Measurements from ENCODE around the gene OTULIN.

The OTULIN gene

DNA sequence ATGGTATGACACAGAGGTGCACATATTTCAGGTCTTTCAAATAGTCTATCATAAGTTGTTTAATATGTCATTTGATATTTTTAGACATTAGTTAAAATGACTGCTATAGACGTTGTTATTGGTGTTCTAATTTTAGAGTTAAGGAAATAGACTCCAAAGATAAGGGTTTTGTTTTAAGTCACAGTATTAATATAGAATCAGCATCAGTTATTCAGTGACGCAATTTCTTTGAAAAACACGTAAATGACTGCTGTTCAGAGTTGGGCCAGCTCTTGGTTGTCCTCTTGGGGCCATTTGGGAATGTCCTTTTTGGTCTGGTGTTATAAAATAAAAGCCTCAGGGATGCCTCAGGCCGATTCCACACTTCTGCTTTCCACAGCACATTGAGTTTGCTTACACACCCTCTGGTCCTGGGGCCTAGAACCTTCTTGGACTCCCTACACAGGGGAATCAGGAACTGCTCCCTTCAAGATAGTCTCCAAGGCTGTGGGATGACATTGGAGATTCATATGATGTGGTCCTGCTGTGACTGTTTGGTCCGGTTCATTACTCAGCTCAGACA is 14.3 kb downstream of the OTULIN start:
- Histone ChIP-seq H3K9me3 (ENCODE audit: control insufficient read depth, insufficient read depth, low read length) (no peaks in the 10 kb centered on the region), H3K79me2 (ENCODE audit: control insufficient read depth, low read length) (peaks cover 65% of the 10 kb centered on the region), H3K4me3 (ENCODE audit: low read length) (peak overlapping the region; percentile 11; the same call in 1 of the 2 replicates), H3K27ac (ENCODE audit: low read depth, low read length) (peak overlapping the region; percentile 27; the same call in 1 of the 2 replicates), H3F3A (ENCODE audit: control insufficient read depth, insufficient read depth) (peaks cover 8% of the 10 kb centered on the region; the same call in 1 of the 2 replicates), H3K4me1 (ENCODE audit: control insufficient read depth, low read length) (peaks cover 66% of the 10 kb centered on the region), H3K9me2 (replicated peaks; ENCODE audit: control insufficient read depth, low read length) (no peaks in the 10 kb centered on the region), H3K4me2 (ENCODE audit: low read length) (peak overlapping the region; percentile 41), H3K27me3 (ENCODE audit: control insufficient read depth, low read length) (no peaks in the 10 kb centered on the region), H3K36me3 (ENCODE audit: control insufficient read depth, low read length) (peaks cover 90% of the 10 kb centered on the region), H4K20me1 (ENCODE audit: control insufficient read depth, insufficient read depth, low read depth, low read length) (no peaks in the 10 kb centered on the region)
- TF ChIP-seq, protein P1, sequence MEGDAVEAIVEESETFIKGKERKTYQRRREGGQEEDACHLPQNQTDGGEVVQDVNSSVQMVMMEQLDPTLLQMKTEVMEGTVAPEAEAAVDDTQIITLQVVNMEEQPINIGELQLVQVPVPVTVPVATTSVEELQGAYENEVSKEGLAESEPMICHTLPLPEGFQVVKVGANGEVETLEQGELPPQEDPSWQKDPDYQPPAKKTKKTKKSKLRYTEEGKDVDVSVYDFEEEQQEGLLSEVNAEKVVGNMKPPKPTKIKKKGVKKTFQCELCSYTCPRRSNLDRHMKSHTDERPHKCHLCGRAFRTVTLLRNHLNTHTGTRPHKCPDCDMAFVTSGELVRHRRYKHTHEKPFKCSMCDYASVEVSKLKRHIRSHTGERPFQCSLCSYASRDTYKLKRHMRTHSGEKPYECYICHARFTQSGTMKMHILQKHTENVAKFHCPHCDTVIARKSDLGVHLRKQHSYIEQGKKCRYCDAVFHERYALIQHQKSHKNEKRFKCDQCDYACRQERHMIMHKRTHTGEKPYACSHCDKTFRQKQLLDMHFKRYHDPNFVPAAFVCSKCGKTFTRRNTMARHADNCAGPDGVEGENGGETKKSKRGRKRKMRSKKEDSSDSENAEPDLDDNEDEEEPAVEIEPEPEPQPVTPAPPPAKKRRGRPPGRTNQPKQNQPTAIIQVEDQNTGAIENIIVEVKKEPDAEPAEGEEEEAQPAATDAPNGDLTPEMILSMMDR (IDR thresholded peaks at IDR 0.05; ENCODE audit: low read depth, low read length, poor library complexity, severe bottlenecking), result no peak
- TF ChIP-seq EZH2phosphoT487 (IDR thresholded peaks at IDR 0.05; ENCODE audit: borderline replicate concordance, low read length), result no peak

DNA sequence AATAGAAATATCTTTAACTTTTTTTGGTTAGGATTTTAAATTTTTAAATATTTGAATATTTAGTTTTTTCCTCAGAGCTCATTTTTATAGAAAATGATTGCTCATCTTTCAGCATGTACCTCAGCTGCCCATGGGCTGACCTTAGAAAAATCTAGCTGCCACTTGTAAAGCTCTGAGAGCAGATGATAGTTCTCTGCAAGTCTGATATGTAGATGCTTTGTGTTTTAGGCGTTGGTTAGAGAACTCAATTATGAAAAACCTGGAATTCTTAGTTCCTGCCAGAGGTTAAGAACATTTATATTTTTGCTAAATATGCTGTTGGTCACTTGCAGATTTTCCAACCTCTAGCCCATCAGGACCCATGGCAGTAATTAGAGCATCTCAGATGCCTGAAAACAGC is 15.1 kb downstream of the OTULIN start:
- peaks cover 91% of the 10 kb centered on the region for H3K36me3 ChIP-seq (ENCODE audit: control insufficient read depth, low read length)

DNA sequence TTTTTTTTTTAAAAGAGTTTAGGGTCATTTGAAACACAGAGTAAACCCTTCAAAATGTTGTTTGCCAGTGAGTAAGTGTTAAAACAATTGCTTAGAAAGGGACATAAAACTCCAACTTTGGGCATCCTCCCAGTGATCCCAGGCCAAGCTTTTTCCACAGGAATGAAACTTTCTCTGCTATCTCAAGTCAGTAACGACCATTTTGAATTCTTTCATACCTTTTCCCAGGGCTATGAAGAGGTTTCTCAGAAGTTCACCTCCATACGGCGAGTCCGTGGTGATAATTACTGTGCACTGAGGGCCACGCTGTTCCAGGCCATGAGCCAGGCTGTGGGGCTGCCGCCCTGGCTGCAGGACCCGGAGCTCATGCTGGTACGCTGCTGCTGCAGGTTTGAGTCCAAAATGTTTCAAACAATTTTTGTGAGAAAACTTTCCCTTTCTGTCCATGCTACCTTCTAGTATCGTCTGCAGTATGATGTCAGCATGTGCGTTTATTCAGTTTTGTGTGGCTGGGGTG is 16.8 kb downstream of the OTULIN start:
- H3K79me2 ChIP-seq (ENCODE audit: control insufficient read depth, low read length), result peaks cover 58% of the 10 kb centered on the region
- H3F3A ChIP-seq (ENCODE audit: control insufficient read depth, insufficient read depth), result peaks cover 16% of the 10 kb centered on the region
- H3K4me3 ChIP-seq (ENCODE audit: low read length), result no peak overlapping the region
- no peaks in the 10 kb centered on the region for H3K9me3 ChIP-seq (ENCODE audit: control insufficient read depth, insufficient read depth, low read length)
- H3K4me2 ChIP-seq (ENCODE audit: low read length), result no peak overlapping the region
- TF ChIP-seq EZH2phosphoT487 (IDR thresholded peaks at IDR 0.05; ENCODE audit: borderline replicate concordance, low read length), result no peak
- TF ChIP-seq, protein P1 (IDR thresholded peaks at IDR 0.05; ENCODE audit: low read depth, low read length, poor library complexity, severe bottlenecking), result no peak
- H3K27me3 ChIP-seq (ENCODE audit: control insufficient read depth, low read length), result no peaks in the 10 kb centered on the region
- peaks cover 88% of the 10 kb centered on the region for H3K36me3 ChIP-seq (ENCODE audit: control insufficient read depth, low read length)
- no peak overlapping the region for H3K27ac ChIP-seq (ENCODE audit: low read depth, low read length)
- peaks cover 65% of the 10 kb centered on the region for H3K4me1 ChIP-seq (ENCODE audit: control insufficient read depth, low read length)
- no peaks in the 10 kb centered on the region for H3K9me2 ChIP-seq (replicated peaks; ENCODE audit: control insufficient read depth, low read length)
- H4K20me1 ChIP-seq (ENCODE audit: control insufficient read depth, insufficient read depth, low read depth, low read length), result no peaks in the 10 kb centered on the region; the same call in 1 of the 2 replicates

More for the DNA sequence above, 15.1 kb downstream of the OTULIN start:
- Histone ChIP-seq H4K20me1 (ENCODE audit: control insufficient read depth, insufficient read depth, low read depth, low read length) (no peaks in the 10 kb centered on the region; the same call in 1 of the 2 replicates), H3K9me3 (ENCODE audit: control insufficient read depth, insufficient read depth, low read length) (no peaks in the 10 kb centered on the region), H3K27ac (ENCODE audit: low read depth, low read length) (no peak overlapping the region), H3K4me3 (ENCODE audit: low read length) (no peak overlapping the region), H3F3A (ENCODE audit: control insufficient read depth, insufficient read depth) (peaks cover 13% of the 10 kb centered on the region; the same call in 1 of the 2 replicates), H3K9me2 (replicated peaks; ENCODE audit: control insufficient read depth, low read length) (no peaks in the 10 kb centered on the region), H3K27me3 (ENCODE audit: control insufficient read depth, low read length) (no peaks in the 10 kb centered on the region), H3K79me2 (ENCODE audit: control insufficient read depth, low read length) (peaks cover 65% of the 10 kb centered on the region), H3K4me1 (ENCODE audit: control insufficient read depth, low read length) (peaks cover 66% of the 10 kb centered on the region), H3K4me2 (ENCODE audit: low read length) (no peak overlapping the region)
- TF ChIP-seq, protein P1 (IDR thresholded peaks at IDR 0.05; ENCODE audit: low read depth, low read length, poor library complexity, severe bottlenecking), result no peak
- TF ChIP-seq EZH2phosphoT487 (IDR thresholded peaks at IDR 0.05; ENCODE audit: borderline replicate concordance, low read length), result no peak

All from DOHH2 (cell line).